Breast epithelium (tissue), 3 donors: ENCODE measurements around the gene GBA2.

ENCODE experiments used
- POLR2A ChIP-seq: fragments of 450-650 bp; IDR thresholded peaks from one replicate; pipeline ENCODE4 v1.6.1; 2016; ENCODE audit warnings: antibody characterized with exemption, mild to moderate bottlenecking, moderate library complexity
- TF ChIP-seq, protein P1 (sequence below), 3 donors: fragments of 450-650 bp; IDR thresholded peaks; one replicate each; pipeline ENCODE4 v1.5.1; 2016 to 2017; ENCODE audit warnings: antibody characterized with exemption in 3 of 3, mild to moderate bottlenecking in 3 of 3, moderate library complexity in 3 of 3

DNA sequence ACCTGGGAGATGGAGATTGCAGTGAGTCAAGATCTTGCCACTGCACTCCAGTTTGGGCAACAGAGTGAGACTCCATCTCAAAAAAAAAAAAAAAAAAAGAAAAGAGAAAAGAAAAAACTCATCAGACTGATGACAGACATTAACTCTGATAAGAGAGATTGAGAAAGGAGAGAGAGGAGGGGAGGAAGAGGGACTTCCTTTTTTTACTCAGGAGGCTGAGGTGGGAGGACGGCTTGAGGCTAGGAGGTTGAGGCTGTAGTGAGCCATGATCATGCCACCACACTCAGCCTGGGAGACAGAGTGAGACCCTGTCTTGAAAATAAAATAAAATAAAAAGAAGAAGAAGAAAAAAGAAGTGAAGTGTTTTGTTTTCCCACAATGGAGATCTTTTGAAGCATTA is 14.8 kb upstream of the GBA2 start:
- TF ChIP-seq POLR2A: no peak
- TF ChIP-seq, protein P1, sequence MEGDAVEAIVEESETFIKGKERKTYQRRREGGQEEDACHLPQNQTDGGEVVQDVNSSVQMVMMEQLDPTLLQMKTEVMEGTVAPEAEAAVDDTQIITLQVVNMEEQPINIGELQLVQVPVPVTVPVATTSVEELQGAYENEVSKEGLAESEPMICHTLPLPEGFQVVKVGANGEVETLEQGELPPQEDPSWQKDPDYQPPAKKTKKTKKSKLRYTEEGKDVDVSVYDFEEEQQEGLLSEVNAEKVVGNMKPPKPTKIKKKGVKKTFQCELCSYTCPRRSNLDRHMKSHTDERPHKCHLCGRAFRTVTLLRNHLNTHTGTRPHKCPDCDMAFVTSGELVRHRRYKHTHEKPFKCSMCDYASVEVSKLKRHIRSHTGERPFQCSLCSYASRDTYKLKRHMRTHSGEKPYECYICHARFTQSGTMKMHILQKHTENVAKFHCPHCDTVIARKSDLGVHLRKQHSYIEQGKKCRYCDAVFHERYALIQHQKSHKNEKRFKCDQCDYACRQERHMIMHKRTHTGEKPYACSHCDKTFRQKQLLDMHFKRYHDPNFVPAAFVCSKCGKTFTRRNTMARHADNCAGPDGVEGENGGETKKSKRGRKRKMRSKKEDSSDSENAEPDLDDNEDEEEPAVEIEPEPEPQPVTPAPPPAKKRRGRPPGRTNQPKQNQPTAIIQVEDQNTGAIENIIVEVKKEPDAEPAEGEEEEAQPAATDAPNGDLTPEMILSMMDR (IDR thresholded peaks at IDR 0.05): no peak
